ENCODE data around the gene SPRED1.
"Not testable (repeated sequence)": the region's sequence is repeated elsewhere in the genome, so short reads cannot be mapped to it uniquely, and the experiment has no call there.

The SPRED1 gene

GRCh38 chr15:38266247-38266986, 13.8 kb downstream of the SPRED1 start:
- TF ChIP-seq, protein P1, sequence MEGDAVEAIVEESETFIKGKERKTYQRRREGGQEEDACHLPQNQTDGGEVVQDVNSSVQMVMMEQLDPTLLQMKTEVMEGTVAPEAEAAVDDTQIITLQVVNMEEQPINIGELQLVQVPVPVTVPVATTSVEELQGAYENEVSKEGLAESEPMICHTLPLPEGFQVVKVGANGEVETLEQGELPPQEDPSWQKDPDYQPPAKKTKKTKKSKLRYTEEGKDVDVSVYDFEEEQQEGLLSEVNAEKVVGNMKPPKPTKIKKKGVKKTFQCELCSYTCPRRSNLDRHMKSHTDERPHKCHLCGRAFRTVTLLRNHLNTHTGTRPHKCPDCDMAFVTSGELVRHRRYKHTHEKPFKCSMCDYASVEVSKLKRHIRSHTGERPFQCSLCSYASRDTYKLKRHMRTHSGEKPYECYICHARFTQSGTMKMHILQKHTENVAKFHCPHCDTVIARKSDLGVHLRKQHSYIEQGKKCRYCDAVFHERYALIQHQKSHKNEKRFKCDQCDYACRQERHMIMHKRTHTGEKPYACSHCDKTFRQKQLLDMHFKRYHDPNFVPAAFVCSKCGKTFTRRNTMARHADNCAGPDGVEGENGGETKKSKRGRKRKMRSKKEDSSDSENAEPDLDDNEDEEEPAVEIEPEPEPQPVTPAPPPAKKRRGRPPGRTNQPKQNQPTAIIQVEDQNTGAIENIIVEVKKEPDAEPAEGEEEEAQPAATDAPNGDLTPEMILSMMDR (IDR thresholded peaks at IDR 0.05; ENCODE audit: insufficient read depth, missing control alignments) = no peak
- DNase-seq (ENCODE audit: insufficient read length, low spot score) (no peak), FAIRE-seq (no peak)

DNA sequence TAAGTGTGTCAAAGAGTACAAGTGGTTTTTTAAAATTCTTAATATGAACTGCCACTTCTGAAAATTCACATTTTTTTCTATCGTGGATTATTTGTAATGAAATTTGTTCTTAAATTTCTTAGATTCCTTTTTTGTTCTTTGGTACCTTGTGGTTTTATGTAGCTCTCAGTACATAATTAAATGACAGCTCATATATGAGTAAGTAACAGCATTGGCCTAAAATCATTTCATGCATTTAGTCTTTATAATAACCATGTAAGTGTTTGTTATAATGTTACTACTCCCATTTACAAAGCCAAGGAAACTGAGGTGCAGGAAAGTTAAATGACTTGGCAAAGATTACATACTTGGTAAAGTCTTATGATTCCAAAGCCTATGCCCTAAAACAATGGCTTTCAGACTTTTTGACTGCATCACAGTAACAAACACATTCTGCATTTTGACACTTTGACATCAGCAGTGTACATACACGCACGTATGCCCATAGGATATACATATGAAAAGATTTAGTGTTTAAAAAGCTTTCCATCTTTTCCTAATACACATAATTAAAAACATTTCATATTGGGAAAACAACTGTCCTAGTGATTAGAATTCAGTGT, 14.9 kb downstream of the SPRED1 start:
- DNase-seq (ENCODE audit: insufficient read length, low spot score) (no peak), FAIRE-seq (no peak)
- TF ChIP-seq, protein P1 (IDR thresholded peaks at IDR 0.05; ENCODE audit: insufficient read depth, missing control alignments) = no peak

- TF ChIP-seq, protein P1 (IDR thresholded peaks at IDR 0.05; ENCODE audit: insufficient read depth, missing control alignments) = no peak
- DNase-seq (ENCODE audit: insufficient read length, low spot score) (no peak), FAIRE-seq (no peak)
Measured at GRCh38 chr15:38271144-38271543, 18.5 kb downstream of the SPRED1 start.

DNA sequence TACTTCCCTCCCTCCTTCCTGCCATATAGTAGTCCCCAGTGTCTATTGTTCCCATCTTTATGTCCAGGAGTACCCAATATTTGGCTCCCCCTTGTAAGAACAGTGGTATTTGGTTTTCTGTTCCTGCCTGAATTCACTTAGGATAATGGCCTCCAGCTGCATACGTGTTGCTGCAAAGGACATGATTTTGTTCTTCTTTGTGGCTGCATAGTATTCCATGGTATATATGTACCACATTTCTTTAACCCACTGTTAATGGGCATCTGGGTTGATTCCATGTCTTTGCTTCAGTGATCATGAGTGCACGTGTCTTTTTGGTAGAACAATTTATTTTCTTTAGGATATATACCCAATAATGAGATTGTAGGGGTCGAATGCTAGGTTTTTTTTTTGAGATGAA, 19.3 kb downstream of the SPRED1 start:
- no peak for FAIRE-seq
- TF ChIP-seq, protein P1 (IDR thresholded peaks at IDR 0.05; ENCODE audit: insufficient read depth, missing control alignments) = no peak
- no peak for DNase-seq (ENCODE audit: insufficient read length, low spot score)

- not testable (repeated sequence) for FAIRE-seq; DNase-seq (ENCODE audit: insufficient read length, low spot score)
Measured at GRCh38 chr15:38272431-38272830, 19.8 kb downstream of the SPRED1 start.

- no peak for FAIRE-seq
- DNase-seq (ENCODE audit: insufficient read length, low spot score) = no peak
- TF ChIP-seq, protein P1 (IDR thresholded peaks at IDR 0.05; ENCODE audit: insufficient read depth, missing control alignments) = no peak
Measured at GRCh38 chr15:38274135-38274534, 21.5 kb downstream of the SPRED1 start.

- FAIRE-seq (no peak), DNase-seq (ENCODE audit: insufficient read length, low spot score) (no peak)
- TF ChIP-seq, protein P1 (IDR thresholded peaks at IDR 0.05; ENCODE audit: insufficient read depth, missing control alignments) = no peak
Measured at GRCh38 chr15:38275959-38276358, 23.3 kb downstream of the SPRED1 start.

DNA sequence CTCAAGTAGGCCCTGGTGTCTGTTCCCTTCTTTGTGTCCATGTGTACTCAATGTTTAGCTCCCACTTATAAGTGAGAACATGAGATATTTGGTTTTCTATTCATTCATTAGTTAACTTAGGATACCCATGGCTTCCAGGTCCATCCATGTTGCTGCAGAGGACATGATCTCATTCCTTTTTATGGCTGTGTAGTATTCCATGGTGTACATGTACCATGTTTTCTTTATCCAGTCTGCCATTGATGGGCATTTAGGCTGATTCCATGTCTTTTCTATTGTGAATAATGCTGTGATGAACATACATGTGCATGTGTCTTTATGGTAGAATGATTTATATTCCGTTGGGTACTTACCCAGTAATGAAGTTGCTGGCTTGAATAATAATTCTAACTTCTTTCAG, 24.6 kb downstream of the SPRED1 start:
- DNase-seq (ENCODE audit: insufficient read length, low spot score); FAIRE-seq: not testable (repeated sequence)

Data from D721Med (cell line).